Astrocyte (in vitro differentiated cells and primary cell): ENCODE data around the gene PPP1R14C. TPM values are rescaled to one million over a fixed set of nuclear protein-coding genes. Genes with fewer than 3 reads are reported as not detected.

ENCODE experiments used
- DNase-seq: peaks from one replicate; pipeline ENCODE4 v3.0.0-alpha.2; 2010; ENCODE audit warnings: low read depth
- FAIRE-seq: peaks from 2 replicates; lab custom pipeline; 2011; peaks lifted over from hg19 to GRCh38; lab: Jason Lieb, UNC
- H2AFZ ChIP-seq: 2 replicates; pipeline ENCODE4 v1.6.0; 2012; ENCODE audit warnings: low read depth, low read length, inconsistent platforms
- H3K27ac ChIP-seq: 2 replicates; pipeline ENCODE4 v1.5.1; 2011; ENCODE audit warnings: low read depth, low read length, inconsistent platforms
- H3K27me3 ChIP-seq: 2 replicates; pipeline ENCODE4 v1.6.0; 2011; ENCODE audit warnings: low read length, inconsistent platforms; ENCODE audit not compliant: insufficient read depth
- H3K36me3 ChIP-seq: 2 replicates; pipeline ENCODE4 v1.5.1; 2011; ENCODE audit warnings: low read length, inconsistent platforms; ENCODE audit not compliant: insufficient read depth
- H3K4me1 ChIP-seq: 2 replicates; pipeline ENCODE4 v1.5.1; 2011; ENCODE audit warnings: low read length, inconsistent platforms; ENCODE audit not compliant: insufficient read depth
- H3K4me2 ChIP-seq: 2 replicates; pipeline ENCODE4 v1.6.0; 2012; ENCODE audit warnings: low read length, inconsistent platforms
- H3K4me3 ChIP-seq: 2 replicates; pipeline ENCODE4 v1.5.1; 2011; ENCODE audit warnings: low read depth, mild to moderate bottlenecking, low read length, inconsistent platforms; ENCODE audit not compliant: insufficient read depth
- H3K79me2 ChIP-seq: 2 replicates; pipeline ENCODE4 v1.6.0; 2012; ENCODE audit warnings: mild to moderate bottlenecking, low read length, inconsistent platforms; ENCODE audit not compliant: insufficient read depth
- H3K9ac ChIP-seq: 2 replicates; pipeline ENCODE4 v1.6.0; 2012; ENCODE audit warnings: mild to moderate bottlenecking, low read length, inconsistent platforms
- H3K9me3 ChIP-seq: 2 replicates; pipeline ENCODE4 v1.5.1; 2012; ENCODE audit warnings: low read depth, mild to moderate bottlenecking, low read length, inconsistent platforms; ENCODE audit not compliant: insufficient read depth
- H4K20me1 ChIP-seq: 2 replicates; pipeline ENCODE4 v1.6.0; 2012; ENCODE audit warnings: low read length, inconsistent platforms; ENCODE audit not compliant: insufficient read depth
- H3K27ac Mint-ChIP-seq: one replicate; pipeline ENCODE4 v1.8.0; 2021; ENCODE audit warnings: mild to moderate bottlenecking, mixed read lengths; ENCODE audit not compliant: unreplicated experiment
- H3K27me3 Mint-ChIP-seq: one replicate; pipeline ENCODE4 v1.8.0; 2021; ENCODE audit warnings: low read depth, mixed read lengths; ENCODE audit not compliant: unreplicated experiment
- H3K36me3 Mint-ChIP-seq: one replicate; pipeline ENCODE4 v1.8.0; 2021; ENCODE audit warnings: low read depth, mixed read lengths; ENCODE audit not compliant: unreplicated experiment
- H3K4me1 Mint-ChIP-seq: one replicate; pipeline ENCODE4 v1.8.0; 2021; ENCODE audit warnings: low read depth, mixed read lengths; ENCODE audit not compliant: unreplicated experiment
- H3K4me3 Mint-ChIP-seq: one replicate; pipeline ENCODE4 v1.8.0; 2021; ENCODE audit warnings: mild to moderate bottlenecking, moderate library complexity, mixed read lengths; ENCODE audit not compliant: unreplicated experiment
- H3K9me3 Mint-ChIP-seq: one replicate; pipeline ENCODE4 v1.8.0; 2021; ENCODE audit warnings: mild to moderate bottlenecking, mixed read lengths; ENCODE audit not compliant: unreplicated experiment
- EZH2 ChIP-seq: IDR thresholded peaks from 2 replicates; pipeline ENCODE4 v1.6.1; 2012; ENCODE audit warnings: mild to moderate bottlenecking, low read length, inconsistent platforms; ENCODE audit not compliant: insufficient read depth
- total RNA-seq: library from RNA; stranded (reverse); gene quantifications from 2 replicates; pipeline ENCODE4 v1.2.1, GENCODE V29; 2021
- TF ChIP-seq, protein P1 (sequence below): IDR thresholded peaks from 2 replicates; pipeline ENCODE4 v1.5.1; 2011; ENCODE audit warnings: low read depth, mild to moderate bottlenecking, inconsistent platforms, low read length, moderate library complexity; ENCODE audit not compliant: insufficient read depth

Gene PPP1R14C
- total RNA-seq, 1 donor from 2014 or later = 3.9 TPM

GRCh38 chr6:150202404-150202803 is 59.6 kb downstream of the PPP1R14C start:
- Histone ChIP-seq H3K36me3 (no peaks in the 10 kb centered on the region), H2AFZ (no peak overlapping the region), H3K27ac (no peak overlapping the region), H3K4me3 (no peak overlapping the region), H3K4me2 (no peak overlapping the region), H3K4me1 (no peaks in the 10 kb centered on the region), H3K79me2 (no peaks in the 10 kb centered on the region), H3K27me3 (no peaks in the 10 kb centered on the region), H4K20me1 (no peaks in the 10 kb centered on the region), H3K9ac (no peak overlapping the region), H3K9me3 (no peaks in the 10 kb centered on the region)
- DNase-seq (peak; percentile 46), FAIRE-seq (no peak)
- Mint-ChIP-seq H3K4me3 (no peak overlapping the region), H3K27ac (no peak overlapping the region), H3K9me3 (no peaks in the 10 kb centered on the region), H3K27me3 (peaks cover 37% of the 10 kb centered on the region), H3K36me3 (no peaks in the 10 kb centered on the region), H3K4me1 (peaks cover 2% of the 10 kb centered on the region)
- TF ChIP-seq EZH2 = no peak
- TF ChIP-seq, protein P1, sequence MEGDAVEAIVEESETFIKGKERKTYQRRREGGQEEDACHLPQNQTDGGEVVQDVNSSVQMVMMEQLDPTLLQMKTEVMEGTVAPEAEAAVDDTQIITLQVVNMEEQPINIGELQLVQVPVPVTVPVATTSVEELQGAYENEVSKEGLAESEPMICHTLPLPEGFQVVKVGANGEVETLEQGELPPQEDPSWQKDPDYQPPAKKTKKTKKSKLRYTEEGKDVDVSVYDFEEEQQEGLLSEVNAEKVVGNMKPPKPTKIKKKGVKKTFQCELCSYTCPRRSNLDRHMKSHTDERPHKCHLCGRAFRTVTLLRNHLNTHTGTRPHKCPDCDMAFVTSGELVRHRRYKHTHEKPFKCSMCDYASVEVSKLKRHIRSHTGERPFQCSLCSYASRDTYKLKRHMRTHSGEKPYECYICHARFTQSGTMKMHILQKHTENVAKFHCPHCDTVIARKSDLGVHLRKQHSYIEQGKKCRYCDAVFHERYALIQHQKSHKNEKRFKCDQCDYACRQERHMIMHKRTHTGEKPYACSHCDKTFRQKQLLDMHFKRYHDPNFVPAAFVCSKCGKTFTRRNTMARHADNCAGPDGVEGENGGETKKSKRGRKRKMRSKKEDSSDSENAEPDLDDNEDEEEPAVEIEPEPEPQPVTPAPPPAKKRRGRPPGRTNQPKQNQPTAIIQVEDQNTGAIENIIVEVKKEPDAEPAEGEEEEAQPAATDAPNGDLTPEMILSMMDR = no peak

- Histone ChIP-seq H3K9ac (no peak overlapping the region), H3K4me3 (no peak overlapping the region), H3K9me3 (no peaks in the 10 kb centered on the region), H2AFZ (no peak overlapping the region), H3K27ac (no peak overlapping the region), H3K27me3 (no peaks in the 10 kb centered on the region), H4K20me1 (no peaks in the 10 kb centered on the region), H3K4me1 (peaks cover 2% of the 10 kb centered on the region), H3K36me3 (no peaks in the 10 kb centered on the region), H3K79me2 (no peaks in the 10 kb centered on the region), H3K4me2 (no peak overlapping the region)
- Mint-ChIP-seq H3K9me3 (no peaks in the 10 kb centered on the region), H3K4me1 (peaks cover 6% of the 10 kb centered on the region), H3K4me3 (no peak overlapping the region), H3K36me3 (no peaks in the 10 kb centered on the region), H3K27me3 (peaks cover 37% of the 10 kb centered on the region), H3K27ac (no peak overlapping the region)
- DNase-seq (no peak), FAIRE-seq (no peak)
- TF ChIP-seq, protein P1 = no peak
- TF ChIP-seq EZH2 = no peak
Measured at GRCh38 chr6:150202934-150203333, 60.1 kb downstream of the PPP1R14C start.

- Histone ChIP-seq H3K9me3 (no peaks in the 10 kb centered on the region), H3K79me2 (no peaks in the 10 kb centered on the region), H3K27ac (no peak overlapping the region), H3K27me3 (no peaks in the 10 kb centered on the region), H3K4me2 (no peak overlapping the region), H3K4me1 (peaks cover 6% of the 10 kb centered on the region), H3K4me3 (no peak overlapping the region), H4K20me1 (no peaks in the 10 kb centered on the region), H2AFZ (no peak overlapping the region), H3K9ac (no peak overlapping the region), H3K36me3 (no peaks in the 10 kb centered on the region)
- no peak overlapping the region for H3K4me3 Mint-ChIP-seq
- DNase-seq (no peak), FAIRE-seq (no peak)
- H3K27ac Mint-ChIP-seq = no peak overlapping the region
- H3K4me1 Mint-ChIP-seq = peaks cover 8% of the 10 kb centered on the region
- TF ChIP-seq, protein P1 = no peak
- no peak for TF ChIP-seq EZH2
- H3K36me3 Mint-ChIP-seq = no peaks in the 10 kb centered on the region
- peaks cover 35% of the 10 kb centered on the region for H3K27me3 Mint-ChIP-seq
- H3K9me3 Mint-ChIP-seq = no peaks in the 10 kb centered on the region
Measured at GRCh38 chr6:150203378-150203777, 60.5 kb downstream of the PPP1R14C start.
